ENCODE data around the gene THEMIS2.
A peak's percentile ranks its signal among the peaks of the same experiment; 100 is the strongest.

The THEMIS2 gene

DNA sequence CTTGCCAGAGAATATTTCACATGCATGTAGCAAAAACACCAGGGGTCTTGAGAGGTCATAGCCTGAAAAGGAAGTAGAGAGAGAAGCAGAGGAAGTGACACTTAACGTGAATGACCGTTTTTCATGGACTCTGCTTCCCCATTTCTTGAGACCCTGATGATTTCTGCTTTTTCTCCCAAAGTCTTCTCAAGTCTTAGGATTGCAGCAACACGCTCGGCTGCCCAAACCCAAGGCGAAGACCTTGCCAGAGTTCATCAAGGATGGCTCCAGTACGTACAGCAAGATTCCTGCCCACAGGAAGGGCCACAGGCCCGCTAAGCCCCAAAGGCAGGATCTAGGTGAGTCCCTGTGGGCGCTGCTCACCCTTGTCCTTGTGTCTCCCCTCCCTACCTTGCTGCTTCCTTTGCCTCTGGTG, 12.8 kb downstream of the THEMIS2 start:
- DNase-seq (ENCODE audit: insufficient read length, low spot score) (no peak), FAIRE-seq (no peak)

DNA sequence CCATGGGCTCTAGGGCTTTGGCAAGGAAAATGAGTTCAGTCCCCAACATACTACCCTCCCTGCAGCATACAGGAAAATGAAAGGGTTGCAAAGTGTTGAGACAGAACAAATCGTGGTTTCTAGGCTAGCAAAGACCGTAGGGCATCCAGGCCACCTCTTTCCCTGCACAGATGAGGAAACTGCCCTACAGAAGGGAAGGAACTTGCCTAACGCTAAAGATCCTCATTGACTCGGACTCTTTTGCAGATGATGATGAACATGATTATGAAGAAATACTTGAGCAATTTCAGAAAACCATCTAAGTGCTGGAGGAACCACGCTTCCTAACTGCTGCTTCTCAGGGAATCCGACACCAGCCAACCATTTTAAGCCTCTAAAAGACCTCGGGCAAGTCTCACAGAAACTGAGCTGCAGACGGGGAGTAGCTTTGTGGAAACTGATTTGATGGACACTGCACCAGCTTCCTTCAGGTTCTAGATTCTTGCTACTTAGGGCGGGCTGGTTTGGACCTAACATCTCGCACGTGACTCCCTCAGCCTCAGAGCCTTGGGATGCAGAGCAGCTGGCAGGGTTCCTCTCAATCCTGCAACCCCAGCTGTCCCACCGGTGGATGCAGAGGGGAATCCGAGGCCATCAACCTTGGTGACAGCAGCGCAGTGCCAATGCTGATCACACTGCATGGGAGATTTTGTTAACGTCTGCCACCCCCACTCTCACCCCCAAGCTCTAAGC, 13.4 kb downstream of the THEMIS2 start:
- FAIRE-seq (peak; percentile 31), DNase-seq (ENCODE audit: insufficient read length, low spot score) (no peak)

DNA sequence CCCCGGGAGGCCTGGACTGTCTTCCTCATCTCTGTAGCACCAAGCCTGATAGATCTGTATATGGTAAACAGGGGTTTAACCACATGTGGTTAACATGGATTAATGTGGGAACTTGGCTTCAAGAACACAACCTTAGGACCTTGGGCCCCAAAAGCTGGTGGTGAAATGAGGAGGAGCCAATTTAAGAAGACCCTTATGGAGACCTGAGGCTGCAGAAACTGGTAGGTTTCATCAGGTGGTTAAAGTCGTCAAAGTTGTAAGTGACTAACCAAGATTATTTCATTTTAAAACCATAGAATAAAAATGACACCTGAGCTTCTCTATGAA, 14.0 kb downstream of the THEMIS2 start:
- no peak for DNase-seq (ENCODE audit: insufficient read length, low spot score)
- no peak for FAIRE-seq

DNA sequence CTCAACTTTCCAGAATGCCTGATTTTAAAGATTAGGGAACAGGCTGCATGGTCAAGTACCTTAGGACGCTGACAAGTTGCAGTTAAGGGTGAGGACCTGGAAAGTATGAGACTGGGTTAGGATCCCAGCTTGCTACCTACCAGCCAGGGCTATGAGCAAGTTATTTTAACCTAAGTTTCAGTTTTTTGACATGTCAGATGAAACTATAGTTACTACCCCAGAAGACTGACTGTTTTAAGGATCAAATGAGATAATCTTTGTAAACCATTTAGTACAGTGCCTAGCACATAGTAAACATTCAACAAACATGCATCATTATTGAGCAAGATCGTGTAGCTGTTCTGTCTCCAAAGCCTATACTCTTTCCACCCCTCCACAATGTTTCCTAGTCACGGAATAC, 14.4 kb downstream of the THEMIS2 start:
- DNase-seq (ENCODE audit: insufficient read length, low spot score) = no peak
- FAIRE-seq = no peak

DNA sequence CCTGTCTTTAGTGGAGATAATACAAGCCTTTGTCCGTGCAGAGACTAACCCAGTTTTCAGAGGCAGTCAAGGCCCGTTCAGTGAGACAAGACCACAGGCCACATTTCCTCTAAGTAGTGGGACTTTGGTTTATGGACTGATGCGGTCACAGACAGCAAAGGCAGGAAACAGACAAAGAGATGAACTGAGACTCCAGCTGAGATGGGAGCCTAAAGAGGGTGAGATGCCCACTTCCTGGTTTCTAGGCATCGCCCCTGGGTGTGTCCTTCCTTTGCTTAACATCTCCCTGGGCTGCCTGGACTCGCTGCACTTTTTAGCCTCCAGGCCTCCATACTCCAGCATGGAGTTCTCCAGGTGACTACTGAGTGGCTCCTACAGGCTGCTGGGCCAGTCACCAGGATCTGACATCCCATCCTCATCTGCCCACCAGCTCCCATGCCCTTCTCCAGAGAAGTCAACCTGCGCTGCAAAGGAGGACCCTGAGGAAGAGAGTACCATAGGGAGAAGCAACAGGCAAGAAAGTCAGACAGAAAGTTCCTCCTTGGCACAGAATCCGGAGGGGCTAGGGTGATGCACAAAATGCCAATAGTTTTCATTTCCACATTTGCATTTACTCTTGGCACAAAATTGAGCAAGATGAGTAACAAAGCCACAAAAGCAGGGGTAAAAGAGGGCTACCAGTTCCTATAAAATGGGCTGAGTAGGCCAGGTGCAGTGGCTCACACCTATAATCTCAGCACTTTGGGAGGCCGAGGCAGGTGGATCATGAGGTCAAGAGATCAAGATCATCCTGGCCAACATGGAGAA, 15.1 kb downstream of the THEMIS2 start:
- FAIRE-seq = peak; percentile 99
- DNase-seq (ENCODE audit: insufficient read length, low spot score) = no peak

DNA sequence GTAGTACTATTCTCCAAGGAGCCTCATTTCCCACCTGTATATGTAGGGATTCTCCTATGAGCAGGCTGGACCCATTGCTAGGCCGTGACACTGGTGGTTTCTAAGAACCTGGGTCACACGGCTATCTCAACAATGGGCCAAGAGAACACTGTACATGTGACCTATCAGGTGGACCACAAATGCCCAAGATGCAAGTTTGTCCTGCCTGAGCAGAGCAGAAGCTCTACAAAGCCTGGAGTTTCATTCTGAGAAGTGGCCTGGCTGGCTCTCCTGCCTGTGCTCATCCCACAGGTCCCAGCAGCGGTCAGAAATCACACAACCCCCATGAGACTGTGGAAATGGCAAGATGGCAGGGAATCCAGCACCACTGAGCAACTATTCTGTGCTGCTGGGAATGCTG, 17.2 kb downstream of the THEMIS2 start:
- FAIRE-seq (peak; percentile 18), DNase-seq (ENCODE audit: insufficient read length, low spot score) (no peak)

DNA sequence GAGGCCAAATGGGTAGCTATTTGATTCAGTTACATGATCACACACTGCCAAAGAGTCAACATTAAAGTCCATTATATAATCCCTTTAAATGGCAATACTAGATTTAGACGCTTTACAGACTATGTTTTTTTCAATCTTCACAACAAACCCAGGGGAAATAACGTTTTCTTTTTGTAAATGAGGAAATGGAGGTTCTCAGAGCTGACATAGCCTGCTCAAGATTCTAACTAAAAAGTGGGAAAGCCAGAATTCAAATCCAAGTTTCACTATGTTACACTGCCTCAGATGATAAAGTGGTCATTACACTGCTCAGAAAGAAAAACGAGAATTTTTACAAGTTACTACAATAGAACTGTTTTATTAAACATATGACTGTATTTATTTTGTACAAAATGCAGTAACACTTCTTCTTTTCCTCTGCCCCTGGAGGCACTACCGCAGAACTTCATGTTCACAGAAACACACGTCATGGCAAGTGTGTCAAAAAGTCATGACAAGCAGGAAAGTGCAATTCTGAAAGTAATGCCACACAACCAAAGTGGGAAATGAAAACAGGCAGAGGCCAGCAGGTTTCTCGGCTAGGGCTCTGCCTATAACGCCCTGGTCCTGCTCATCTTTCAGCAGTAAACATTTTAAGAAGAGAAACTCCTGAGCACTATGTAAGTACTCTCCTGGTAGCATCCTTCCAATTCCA, 19.0 kb downstream of the THEMIS2 start:
- FAIRE-seq (peak; percentile 98), DNase-seq (ENCODE audit: insufficient read length, low spot score) (peak; percentile 44)

DNA sequence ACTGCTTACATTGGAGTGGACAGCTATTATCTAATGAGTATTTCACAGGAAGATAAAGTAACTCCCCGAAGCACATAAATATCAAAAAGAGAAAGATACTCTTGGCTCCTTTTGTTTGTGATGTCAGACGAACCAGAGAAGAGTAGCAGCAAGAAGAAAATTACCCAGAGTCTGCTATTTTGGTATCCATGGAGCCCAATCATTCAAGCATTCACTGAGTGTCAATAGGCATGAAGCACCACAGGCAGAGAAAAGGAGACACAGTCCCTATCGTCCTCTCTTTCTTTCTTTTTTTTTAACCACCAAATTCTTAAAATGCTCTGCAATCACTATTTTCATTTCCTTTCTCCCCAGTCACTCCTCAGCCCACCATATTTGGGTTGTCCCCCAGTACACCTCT, 22.2 kb downstream of the THEMIS2 start:
- no peak for FAIRE-seq
- no peak for DNase-seq (ENCODE audit: insufficient read length, low spot score)

DNA sequence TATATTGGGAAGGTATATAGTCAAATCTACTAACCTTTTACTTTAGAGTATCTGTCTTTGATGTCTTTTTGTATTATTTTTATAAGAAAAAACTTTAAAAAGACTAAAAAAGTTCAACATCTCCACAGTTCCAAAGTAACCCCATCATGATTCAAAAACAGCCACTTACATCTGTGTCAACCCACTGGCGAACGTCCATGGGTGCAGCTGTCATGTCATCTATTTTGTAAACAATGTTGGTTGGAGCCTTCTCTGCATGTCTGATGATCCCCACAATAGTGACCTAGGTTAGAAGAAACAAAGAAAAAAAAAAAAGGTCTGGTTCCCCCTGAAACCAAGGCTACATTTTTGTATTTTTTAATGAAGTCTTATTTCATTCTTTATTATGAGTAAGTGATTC, 34.4 kb downstream of the THEMIS2 start:
- DNase-seq (ENCODE audit: insufficient read length, low spot score) (no peak), FAIRE-seq (no peak)

DNA sequence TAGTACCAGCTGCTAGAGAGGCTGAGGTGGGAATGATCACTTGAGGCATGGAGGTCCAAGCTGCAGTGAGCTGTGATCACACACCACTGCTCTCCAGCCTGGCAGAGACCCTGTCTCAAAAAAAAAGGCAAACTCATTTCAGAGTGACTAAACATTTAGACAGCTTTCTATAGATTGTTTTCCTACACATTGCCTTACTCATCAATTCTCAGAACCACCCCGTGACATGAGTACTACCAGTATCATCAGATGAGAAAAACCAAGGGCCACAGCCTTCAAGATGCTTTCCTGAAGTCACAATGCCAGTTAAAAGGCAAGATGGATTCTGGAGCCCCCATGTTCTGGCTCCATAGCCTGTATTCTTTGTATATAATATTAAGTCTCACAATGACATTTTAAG, 40.1 kb downstream of the THEMIS2 start:
- DNase-seq (ENCODE audit: insufficient read length, low spot score) (no peak), FAIRE-seq (no peak)

DNA sequence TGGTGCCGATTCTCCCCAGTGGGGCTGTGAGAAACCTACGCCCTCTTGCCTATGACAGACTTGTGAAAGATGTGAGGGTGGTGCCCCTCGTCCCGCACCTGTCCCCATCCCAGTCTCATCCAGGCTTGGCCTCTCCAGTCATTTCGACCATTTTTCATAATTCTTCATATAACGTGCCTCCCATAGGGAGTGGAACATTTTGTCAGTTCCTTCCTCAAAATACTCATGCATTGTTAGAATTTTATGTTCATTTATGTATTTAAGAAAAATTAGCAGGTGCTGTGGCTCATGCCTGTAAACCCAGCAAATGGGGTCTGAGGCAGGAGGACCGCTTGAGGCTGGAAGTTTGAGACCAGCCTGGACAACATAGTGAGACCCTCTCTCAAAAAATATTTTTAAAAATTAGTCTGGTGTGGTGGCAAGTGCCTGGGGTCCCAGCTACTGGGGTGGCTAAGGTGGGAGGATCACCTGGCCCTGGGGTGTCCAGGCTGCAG, 42.8 kb downstream of the THEMIS2 start:
- no peak for DNase-seq (ENCODE audit: insufficient read length, low spot score)
- no peak for FAIRE-seq

DNA sequence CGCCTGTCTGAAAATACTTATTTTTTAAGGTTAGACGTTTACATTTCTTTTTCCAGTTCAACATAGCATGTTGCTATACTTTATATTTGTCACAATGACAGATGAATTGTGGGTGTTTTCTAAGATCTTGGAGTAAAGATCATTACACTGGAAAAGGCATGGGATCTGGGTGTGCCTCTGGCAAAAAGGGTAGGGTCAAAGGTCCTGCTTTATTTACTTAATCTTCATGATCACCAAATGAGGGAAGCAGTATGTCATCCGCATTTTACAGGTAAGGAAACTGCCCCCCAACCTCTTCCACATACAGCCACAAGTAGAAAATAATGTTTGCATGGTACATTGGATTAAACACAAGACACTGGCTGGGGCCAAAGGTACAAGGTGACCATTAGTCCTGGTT, 49.9 kb downstream of the THEMIS2 start:
- DNase-seq (ENCODE audit: insufficient read length, low spot score) (no peak), FAIRE-seq (no peak)

DNA sequence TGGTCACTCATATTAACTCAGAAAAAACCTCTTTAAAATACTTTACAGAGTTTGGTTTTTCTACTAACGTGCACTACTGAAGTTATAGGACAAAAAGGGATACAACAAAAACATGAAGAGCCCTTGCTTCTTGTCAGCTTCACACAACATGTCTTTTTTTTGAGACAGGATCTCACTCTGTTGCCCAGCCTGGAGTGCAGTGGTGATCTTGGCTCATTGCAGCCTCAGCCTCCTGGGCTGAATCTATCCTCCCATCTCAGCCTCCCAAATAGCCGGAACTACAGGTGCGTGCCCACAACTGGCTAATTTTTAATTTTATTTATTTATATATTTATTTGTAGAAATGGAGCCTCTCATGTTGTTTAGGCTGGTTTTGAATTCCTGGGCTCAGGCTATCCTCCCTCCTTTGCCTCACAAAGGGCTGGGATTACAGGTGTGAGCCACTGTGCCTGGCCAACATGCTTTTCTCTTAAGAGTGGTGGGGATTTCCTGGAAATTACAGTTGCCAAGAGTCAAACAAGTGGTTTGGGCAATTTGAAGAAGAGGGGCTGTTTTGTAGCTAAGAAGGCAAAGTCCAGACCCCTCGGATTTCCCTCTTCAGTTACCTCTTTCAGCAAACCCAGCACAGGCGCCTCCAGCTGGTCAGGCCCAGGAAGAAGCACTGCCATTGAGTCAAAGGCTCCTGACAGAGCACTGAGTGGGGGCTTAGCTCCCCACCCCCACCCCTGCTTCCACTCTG, 56.0 kb downstream of the THEMIS2 start:
- FAIRE-seq = no peak

DNA sequence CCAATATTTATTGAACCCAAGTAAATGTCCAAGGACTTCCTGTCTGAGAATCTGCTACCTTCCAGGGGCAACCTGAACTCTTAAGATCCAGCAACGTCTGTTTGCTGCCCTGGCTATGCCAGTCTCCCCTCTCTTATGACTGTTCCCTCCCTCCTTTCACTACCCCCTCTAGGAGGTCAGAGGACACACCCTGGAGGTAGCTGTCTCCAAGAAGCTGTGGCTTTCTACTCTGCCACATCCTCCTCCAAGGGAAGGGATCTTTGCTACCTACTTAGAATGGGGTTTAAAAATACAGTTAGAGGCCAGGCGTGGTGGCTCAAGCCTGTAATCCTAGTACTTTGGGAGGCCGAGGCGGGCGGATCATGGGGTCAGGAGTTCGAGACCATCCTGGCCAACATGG, 58.8 kb downstream of the THEMIS2 start:
- FAIRE-seq (no peak), DNase-seq (ENCODE audit: insufficient read length, low spot score) (no peak)

More for the DNA sequence above, 56.0 kb downstream of the THEMIS2 start:
- DNase-seq (ENCODE audit: insufficient read length, low spot score) = no peak

DNA sequence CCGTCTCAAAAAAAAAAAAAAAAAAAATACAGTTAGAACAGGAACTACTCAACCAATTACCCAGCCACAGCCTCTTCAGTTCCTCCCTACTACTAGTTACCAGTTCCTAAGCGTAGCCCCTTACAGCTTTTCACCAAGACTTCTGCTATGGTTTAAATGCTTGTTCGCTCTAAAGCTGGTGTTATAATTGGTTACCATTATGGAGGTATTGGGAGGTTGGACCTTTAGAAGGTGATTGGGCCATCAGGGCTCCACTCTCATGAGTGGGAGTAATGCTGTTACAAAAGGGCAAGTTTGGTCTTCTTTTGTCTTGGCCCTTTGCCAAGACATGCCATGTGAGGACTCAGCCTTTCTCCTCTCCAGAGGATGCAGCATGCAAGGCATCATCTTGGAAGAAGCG, 59.4 kb downstream of the THEMIS2 start:
- FAIRE-seq (no peak), DNase-seq (ENCODE audit: insufficient read length, low spot score) (no peak)

DNA sequence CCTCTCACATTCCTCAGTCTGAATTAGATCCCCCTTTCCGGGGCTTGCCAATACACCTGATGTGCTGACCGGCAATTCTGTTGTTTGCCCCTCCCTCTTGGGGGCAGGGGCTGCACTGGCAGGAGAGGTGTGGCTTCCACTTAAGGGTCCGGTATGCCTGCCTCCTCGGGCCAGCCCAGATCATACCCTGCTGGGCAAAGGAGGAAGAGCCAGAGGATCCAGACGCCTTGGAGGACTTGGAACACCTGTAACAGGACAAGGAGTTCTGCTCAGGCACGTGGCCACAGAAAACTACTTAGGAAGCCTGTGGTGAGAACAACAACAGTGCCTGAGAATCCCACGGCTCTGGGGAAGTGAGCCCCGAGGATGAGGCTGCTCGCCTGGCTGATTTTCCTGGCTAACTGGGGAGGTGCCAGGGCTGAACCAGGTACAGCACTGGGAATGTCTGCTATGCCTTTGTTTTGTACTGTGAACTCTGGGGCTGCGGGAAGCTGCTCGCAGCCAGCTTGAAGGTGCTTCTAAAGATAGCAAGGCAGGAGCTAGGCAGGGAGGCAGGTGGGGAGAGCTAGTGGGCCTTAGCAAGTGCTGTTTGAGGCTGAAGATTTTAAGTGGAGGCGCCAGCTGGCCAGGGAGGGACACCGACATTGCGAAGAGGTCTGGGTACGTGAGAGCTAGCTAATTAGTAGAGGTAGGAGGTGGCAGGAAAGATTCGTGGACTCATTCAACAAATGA, 62.6 kb downstream of the THEMIS2 start, which contains the start of gene SMPDL3B:
Gene SMPDL3B (plus strand): TSS at position 183 of the 732 bp plus-strand sequence. CDS start 184 bp downstream, at position 367.
- peak; percentile 85 for FAIRE-seq
- no peak for DNase-seq (ENCODE audit: insufficient read length, low spot score)

DNA sequence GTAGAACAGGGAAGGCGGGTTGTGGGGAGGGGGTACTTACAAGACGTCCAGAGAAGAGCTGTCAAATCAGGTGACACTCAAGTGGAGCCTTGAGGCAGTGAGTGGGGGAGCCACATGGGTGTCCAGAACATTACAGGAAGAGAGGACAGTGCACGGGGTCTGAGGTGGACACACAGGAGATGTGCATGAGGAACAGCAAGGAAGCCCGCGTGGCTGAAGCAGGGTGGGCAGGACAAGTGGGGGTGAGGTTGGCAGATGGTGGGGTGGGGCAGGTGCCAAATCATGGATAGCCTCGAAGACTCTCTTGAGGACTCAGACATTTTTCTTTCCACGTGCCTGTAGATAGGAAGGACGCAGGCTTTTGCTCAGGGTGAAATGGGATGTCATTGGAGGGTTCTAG, 63.4 kb downstream of the THEMIS2 start:
- no peak for FAIRE-seq
- no peak for DNase-seq (ENCODE audit: insufficient read length, low spot score)
